Stimulated activated CD8-positive, alpha-beta memory T cell treated with anti-CD3 and anti-CD28 coated beads, Interleukin-12 subunit alpha, Interleukin-12 subunit beta, amount 100 ng/mL, for 24 hours (primary cell): ENCODE results near the gene MAP3K10.
"Not testable (repeated sequence)": the region's sequence is repeated elsewhere in the genome, so short reads cannot be mapped to it uniquely, and the experiment has no call there.

Experiments used
- DNase-seq: peaks from one replicate; pipeline ENCODE4 v3.0.0-alpha.2; 2020; ENCODE audit errors: extremely low read depth

MAP3K10 gene

DNA sequence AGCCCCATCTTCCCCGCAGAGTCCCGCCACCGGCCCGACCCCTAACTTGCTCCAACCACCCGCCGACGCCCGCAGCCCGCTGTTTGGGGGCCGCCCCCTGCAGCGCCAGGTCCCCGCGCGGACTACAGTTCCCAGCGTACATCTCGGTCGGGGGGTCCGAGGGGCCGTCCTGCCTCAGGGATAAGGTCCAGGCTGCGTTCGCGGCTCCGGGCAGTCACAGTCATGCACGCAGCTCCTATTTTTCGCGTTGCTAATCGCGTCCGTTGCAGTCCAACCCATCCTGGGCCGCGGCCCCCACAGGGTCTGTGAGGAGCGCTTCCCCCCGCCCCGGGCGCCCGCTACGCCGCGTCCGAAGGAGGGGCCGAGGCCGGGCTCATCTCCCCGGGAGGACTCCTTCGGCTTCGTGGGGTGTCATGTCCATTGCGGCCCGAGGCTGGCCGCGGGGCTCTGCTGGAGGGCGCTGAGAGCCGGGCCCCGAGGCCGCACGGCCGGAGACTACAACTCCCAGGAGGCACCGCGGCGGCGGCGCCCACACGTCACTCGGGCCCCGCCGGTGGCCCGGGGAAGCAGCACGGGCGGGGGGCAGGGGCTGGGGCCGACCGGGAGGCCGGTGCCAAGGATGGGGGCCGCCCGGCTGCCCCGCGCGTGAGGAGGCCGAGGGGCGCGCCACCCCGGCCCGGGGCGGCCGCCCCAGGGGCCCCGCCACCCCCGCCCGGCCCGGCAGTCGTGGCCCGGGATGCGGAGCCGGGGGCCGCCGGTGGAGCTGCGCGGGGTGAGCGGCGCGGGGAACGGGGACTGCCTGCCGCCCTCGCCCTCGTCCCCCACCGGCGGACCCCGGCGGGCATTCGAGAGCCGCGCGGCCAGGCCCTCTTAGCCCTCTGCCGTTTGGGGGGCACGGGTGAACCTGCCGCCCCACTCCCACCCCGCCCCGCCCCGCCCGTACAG is at the start of gene MAP3K10:
Gene MAP3K10 (plus strand): TSS at position 536 of the 945 bp plus-strand sequence. CDS start 606 bp downstream, outside the sequence.
- peak; percentile 63 for DNase-seq

DNA sequence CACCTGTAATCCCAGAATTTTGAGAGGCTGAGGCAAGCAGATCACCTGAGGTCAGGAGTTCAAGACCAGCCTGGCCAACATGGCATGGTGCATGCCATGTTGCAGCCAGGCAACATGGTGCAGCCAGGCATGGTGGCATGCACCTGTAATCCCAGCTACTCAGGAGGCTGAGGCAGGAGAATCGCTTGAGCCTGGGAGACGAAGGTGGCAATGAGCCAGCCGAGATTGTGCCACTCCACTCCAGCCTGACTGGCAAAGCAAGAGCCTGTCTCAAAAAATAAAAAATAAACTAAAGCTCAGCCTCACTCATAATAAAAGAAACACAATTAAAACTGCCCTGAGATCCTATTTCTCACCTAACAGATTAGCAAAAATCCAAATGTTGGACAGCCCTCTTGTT is 49.7 kb upstream of the MAP3K10 start:
- no peak for DNase-seq

DNA sequence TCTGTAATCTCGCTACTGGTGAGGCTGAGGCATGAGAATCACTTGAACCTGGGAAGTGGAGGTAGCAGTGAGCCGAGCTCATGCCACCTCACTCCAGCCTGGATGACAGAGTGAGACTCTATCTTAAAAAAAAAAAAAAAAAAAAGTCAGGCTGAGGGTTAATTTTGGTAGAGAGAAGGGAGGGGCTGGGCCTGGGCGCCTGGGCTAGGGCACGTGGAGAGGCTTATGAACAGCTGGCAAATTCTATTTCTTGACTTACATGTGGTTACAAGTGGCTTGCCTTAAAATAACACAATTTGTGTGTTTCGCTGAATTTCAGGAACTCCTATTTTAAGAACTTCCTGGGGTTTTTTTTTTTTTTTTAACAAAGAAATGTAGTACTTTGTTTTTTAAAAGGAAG is 47.6 kb upstream of the MAP3K10 start:
- DNase-seq = peak; percentile 5

DNA sequence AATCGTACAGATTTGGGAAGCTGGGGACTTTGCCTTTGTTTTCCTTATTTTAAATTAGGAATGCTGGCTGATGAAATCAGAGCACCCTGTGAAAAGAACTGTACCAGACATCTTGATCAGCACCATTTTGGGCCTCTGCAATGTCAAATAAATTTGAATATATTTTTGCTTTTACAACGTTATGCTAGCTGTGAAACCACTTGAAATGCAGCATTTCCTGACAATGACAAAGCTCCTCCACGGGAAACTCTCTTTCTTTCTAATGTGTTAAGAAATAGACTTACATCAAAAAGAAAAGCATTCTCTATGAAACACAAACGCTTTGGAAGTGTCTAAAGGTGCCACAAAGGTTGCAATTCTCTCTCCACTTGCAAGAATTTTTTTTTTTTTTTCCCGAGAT is 47.1 kb upstream of the MAP3K10 start:
- no peak for DNase-seq

DNA sequence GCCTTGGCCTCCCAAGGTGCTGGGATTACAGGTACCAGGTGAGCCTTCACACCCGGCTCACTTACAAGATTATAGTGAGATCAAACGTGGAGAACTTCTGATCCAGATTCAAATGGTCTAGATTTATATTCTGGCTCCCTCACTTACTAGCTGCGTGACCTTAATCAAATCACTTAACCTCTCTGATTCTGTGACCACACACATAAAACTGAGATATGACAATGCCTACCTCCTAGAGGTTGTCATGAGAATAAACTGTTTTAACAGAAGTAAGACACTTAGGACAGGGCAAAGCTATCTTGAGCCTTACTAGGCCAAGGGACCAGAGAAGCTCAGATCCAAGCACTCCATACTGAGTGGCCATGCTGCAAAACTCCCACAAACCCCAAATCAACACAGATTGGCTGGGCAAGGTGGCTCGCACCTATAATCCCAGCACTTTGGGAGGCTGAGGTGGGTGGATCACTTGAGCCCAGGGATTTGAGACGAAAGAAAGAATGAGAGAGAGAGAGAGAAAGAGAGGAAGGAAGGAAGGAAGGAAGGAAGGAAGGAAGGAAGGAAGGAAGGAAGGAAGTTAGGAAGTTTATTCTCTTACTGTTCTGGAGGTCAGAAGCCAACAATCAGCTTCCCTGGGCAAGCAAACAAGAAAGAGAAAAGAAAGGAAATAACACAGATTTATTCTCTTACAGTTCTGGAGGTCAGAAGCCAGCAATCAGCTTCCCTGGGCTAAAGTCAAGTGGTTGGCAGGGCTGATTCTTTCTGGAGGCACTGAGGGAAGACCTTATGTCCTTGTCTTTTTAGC is 46.1 kb upstream of the MAP3K10 start:
- no peak for DNase-seq

DNA sequence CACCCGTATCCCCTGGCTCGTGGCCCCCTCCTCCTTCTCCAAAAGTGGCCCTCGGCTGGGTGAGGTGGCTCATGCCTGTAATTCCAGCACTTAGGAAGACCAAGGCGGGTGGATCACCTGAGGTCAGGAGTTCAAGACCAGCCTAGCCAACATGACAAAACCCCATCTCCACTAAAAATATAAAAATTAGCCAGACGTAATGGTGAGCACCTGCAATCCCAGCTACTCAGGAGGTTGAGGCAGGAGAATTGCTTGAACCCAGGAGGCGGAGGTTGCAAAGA is 45.5 kb upstream of the MAP3K10 start:
- DNase-seq = not testable (repeated sequence)

DNA sequence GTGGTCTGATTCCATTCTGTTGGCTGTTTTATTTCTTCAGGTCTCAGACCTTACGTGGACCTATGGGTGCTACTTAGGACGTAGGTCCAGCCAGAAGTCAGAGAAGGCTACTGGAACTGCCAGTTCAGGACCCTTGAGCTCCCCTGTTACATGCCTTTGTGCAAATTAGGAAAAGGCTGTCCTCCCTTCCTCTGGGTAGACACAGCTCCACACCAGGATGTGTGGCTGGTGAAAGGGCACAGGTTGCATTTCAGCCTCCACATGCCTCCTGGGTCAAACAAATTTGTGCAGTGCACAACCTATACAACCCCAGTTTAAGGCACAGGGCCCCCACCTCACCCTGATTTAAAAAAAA is 43.9 kb upstream of the MAP3K10 start:
- no peak for DNase-seq

DNA sequence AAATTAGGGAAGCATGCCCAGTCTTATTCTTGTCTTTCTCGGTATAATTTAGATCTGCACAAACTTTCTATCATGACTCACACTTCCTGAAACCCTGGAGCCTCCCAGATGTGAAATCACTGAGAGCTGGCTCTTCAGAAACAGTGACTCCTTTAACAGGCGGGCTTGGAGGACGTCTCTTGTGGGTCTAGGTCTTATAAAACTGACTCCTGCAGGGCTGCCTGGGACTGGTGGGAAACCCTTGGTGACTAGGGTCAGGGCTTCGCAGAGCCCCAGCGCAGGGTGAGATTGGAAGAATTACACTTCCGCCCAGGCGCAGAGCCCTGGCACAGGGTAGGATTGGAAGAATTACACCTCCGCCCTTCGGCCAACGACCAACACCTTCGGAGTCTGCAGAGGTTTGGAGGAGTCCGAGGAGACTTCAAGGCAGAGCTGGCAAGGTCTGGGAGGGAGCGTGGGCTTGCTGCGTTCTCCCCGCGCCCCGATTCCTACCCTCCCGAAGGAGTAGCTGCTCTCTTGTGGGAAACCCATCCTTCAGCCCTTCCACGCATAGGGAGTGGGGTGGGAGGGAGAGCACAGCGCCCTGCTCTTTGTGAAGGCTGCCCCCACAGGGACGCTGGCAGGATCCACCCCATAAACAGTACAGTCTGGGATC is 43.4 kb upstream of the MAP3K10 start:
- no peak for DNase-seq

DNA sequence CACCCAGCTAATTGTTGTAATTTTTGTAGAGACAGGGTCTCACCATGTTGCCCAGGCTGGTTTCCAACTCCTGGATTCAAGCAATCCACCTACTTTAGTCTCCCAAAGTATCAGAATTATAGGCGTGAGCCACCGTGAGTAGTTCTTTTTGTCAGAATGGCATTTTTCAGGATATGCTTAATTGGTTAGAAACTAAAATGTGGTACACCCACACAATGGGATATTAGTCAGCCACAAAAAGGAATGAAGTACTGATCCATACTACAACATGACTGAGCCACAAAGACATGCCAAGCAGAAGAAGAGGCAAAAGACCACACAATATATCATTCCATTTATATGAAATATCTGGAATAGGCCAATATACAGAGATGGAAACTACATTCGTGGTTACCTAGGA is 41.7 kb upstream of the MAP3K10 start:
- no peak for DNase-seq

DNA sequence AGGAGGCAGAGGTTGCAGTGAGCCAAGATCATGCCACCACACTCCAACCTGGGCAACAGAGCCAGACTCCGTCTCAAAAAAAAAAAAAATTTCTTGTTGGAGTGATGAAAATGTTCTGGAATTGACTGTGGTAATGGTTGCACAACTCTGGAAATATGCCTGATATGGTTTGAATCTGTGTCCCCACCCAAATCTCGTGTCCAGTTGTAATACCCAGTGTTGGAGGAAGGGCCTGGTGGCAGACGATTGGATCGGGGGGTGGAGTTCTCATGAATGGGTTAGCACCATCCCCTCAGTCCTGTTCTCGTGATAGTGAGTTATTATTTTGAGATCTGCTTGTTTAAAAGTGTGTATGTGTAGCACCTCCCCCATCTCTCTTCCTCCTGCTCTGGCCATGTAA is 41.1 kb upstream of the MAP3K10 start:
- no peak for DNase-seq

DNA sequence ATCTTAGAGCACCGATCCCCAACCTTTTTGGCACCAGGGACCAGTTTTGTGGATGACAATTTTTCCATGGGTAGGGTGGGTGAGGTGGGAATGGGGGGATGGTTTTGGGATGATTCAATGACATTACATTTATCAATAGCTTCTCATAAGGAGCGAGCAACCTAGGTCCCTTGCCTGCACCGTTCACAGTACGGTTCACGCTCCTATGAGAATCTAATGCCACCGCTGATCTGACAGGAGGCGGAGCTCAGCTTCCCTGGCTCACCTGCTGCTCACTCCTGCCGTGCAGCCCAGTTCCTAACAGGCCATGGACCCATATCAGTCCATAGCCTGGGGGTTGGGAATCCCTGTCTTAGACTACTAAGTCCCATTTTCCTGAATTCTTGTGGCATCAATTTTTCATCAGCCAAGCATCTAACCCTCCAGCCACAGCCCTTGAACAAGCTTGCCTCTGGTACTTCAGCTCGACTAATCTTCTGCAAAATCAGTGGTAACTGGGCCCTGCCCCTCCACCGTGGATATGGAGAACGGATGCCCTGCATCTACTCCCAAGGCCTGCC is 37.0 kb upstream of the MAP3K10 start:
- DNase-seq = no peak

DNA sequence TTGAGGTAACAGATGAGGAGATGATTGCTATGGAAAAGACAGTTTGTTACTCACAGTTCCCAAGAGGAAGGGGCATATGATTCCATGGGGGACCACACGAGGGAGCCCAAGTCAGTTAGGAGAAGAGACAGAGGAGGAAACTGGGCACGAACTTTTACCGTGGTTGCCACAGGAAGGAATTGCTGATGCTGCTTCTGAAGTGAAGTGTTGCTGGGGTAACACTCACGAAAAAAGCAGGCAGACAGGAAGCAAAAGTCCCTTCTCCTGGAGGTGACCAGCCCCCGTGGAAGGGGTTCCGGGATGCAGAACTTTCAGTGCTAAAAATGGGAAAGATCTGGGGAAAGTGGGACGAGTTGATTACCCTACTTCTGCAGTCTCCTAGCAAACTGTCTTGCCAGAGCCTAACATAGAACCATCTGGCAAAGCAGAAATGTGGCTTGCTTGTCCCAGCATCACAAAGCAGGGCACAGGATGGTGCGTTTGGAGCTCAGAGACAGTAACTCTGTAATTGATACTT is 35.4 kb upstream of the MAP3K10 start:
- DNase-seq = no peak

DNA sequence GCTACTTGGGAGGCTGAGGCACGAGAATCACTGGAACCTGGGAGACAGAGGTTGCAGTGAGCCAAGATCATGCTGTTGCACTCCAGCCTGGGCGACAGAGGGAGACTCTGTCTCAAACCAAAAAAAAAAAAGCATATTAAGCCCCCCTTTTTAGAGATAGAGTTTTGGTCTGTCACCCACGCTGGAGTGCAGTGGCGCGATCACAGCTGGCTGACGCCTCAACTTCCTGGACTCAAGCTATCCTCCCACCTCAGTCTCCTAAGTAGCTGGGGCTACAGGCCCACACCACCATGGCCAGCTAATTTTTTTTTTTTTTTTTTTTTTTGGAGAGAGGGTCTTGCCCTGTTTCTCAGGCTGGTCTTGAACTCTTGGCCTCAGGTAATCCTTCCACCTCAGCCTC is 34.2 kb upstream of the MAP3K10 start:
- no peak for DNase-seq

DNA sequence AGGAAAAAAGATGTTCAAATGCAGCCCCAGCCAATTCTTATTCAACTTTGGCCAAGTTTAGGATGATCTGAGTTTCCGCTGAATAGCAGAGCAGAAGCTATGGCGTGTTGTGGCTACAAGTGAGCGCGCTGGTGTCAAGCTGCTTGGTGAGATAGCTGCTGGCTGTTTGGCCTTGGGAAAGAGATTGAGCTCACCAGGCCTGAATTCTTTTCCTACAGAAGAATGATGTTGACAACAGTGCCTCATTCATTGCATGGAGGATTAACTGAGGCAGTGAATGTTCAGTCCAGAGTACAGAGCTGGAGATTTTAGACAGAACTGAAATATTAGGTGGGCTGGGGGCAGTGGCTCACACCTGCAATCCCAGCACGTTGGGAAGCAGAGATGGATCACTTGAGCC is 31.5 kb upstream of the MAP3K10 start:
- DNase-seq = no peak

DNA sequence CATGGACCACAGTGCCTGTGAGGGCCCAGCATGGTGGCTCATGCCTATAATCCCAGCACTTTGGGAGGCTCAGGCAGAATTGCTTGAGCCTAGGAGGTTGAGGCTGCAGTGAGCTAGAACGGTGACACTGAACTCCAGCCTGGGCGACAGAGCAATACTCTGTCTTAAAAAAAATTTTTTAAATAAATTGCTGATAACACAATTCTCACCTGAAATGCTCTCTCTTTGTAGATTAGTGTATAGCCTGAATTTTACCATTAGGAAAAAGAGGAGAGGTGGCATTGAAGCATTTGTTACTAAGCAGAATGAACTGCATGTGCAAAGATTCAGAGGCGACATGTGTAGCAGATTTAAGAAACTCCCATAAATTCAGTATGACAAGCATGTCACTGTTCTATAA is 29.1 kb upstream of the MAP3K10 start:
- no peak for DNase-seq

DNA sequence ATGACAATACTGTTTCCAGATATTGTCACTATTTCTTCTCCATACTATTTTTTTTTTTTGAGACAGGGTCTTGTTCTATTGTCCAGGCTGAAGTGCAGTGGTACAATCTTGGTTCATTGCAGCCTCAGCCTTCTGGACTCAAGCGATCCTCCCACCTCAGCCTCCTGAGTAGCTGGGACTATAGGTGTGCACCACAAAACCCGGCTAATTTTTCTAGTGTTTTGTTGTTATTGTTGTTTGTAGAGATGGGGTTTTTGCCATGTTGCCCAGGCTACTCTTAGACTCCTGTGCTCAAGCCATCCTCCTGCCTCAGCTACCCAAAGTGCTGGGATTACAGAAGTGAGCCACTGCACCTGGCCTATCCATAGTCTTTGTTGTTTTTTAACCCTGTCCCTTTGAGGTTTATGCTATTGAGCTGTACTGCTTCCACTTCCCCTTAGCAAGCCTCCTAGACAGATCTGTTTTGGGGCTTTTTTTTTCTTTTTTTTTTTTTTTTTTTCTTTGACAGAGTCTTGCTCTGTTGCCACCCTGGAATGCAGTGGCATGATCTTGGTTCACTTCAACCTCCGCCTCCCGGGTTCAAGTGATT is 27.6 kb upstream of the MAP3K10 start:
- DNase-seq = no peak

DNA sequence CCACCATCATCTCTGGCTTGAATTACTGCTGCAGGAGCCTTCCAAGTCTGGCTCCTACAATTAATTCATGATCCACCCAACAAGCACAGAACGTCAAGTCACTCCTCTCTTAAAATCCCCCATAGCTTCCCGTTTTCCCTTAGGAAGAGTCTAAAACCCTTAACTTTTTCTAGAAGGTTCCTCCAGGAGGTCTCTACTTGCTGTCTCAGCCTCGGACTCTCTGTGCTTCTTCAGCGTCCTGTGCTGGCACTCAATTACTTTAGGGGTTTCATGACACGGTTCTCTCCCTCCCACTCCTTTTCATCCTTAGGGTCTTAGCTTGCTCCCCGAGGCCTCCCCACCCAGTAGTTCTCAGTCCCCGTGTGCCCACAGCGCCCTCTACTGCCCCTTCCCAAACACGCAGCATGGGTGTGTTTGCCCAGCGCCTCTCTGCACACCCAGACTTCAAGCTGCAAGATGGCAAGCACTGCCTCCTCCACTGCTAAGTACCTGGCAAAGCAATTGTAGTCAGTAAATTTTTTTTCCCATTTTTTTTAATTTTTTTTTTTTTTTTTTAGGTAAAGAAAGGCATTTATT is 25.8 kb upstream of the MAP3K10 start:
- peak; percentile 15 for DNase-seq

DNA sequence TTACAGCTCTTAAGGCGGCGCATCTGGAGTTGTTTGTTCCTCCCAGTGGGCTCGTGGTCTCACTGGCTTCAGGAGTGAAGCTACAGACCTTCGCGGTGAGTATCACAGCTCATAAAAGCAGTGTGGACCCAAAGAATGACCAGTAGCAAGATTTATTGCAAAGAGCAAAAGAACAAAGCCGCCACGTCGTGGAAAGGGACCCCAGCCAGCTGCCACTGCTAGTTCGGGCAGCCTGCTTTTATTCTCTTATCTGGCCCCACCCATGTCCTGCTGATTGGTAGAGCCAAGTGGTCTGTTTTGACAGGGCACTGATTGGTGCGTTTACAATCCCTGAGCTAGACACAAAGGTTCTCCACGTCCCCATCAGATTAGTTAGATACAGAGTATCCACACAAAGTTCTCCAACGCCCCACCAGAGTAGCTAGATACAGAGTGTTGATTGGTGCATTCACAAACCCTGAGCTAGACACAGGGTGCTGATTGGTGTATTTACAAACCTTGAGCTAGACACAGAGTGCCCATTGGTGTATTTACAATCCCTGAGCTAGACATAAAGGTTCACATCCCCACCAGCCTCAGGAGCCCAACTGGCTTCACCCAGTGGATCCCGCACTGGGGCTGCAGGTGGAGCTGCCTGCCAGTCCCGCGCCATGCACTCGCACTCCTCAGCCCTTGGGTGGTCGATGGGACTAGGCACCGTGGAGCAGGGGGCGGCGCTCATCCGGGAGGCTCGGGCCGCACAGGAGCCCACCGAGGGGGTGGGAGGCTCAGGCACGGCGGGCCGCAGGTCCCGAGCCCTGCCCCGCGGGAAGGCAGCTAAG is 21.5 kb upstream of the MAP3K10 start:
- DNase-seq = not testable (repeated sequence)

DNA sequence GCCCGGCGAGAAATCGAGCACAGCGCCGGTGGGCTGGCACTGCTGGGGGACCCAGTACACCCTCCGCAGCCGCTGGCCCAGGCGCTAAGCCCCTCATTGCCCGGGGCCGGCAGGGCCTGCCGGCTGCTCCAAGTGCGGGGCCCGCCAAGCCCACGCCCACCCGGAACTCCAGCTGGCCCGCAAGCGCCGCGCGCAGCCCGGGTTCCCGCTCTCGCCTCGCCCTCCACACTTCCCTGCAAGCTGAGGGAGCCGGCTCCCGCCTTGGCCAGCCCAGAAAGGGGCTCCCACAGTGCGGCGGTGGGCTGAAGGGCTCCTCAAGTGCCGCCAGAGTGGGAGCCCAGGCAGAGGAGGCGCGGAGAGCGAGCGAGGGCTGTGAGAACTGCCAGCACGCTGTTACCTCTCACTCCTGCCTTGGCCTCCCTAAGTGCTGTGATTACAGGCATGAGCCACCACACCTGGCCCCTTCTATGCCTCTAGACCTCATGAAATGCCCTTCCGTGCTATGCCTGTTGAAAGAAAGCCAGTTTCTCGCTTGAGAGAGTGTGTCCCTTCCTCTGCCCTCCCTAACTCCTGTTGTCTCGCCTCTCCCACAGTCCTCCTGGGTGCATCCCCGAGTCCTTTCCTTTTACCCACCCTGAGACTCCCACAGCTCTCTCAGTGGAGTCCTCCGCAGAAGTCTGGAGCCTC is 20.8 kb upstream of the MAP3K10 start:
- DNase-seq = not testable (repeated sequence)

DNA sequence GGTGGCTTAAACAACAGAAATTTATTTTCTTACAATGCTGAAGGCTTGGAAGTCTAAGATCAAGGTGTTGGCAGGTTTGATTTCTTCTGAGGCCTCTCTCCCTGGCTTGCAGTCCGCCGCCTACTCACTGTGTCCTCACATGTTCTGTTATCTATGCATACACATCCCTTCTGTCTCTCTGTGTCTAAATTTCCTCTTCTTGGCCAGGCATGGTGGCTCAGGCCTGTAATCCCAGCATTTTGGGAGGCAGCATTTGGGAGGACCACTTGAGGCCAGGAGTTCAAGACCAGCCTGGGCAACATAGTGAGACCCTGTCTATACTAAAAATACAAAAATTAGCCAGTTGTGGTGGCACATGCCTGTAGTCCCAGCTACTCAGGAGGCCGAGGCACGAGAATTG is 19.9 kb upstream of the MAP3K10 start:
- DNase-seq = not testable (repeated sequence)
